Keratinocyte (primary cell): Measurements from ENCODE around the gene MPZL1. TPM values are rescaled to one million over a fixed set of nuclear protein-coding genes. Genes with fewer than 3 reads are reported as not detected.

Experiments
- DNase-seq: peaks from one replicate; pipeline ENCODE4 v3.0.0-alpha.2; 2011; ENCODE audit warnings: low read depth, missing footprints, low spot score
- FAIRE-seq: peaks from 2 replicates; lab custom pipeline; 2011; peaks lifted over from hg19 to GRCh38; lab: Jason Lieb, UNC
- H2AFZ ChIP-seq: 2 replicates; pipeline ENCODE4 v1.6.0; 2012; ENCODE audit warnings: low read length, control low read depth, inconsistent platforms; ENCODE audit not compliant: control insufficient read depth
- H3K27ac ChIP-seq: 2 replicates; pipeline ENCODE4 v1.5.1; 2011; ENCODE audit warnings: low read length; ENCODE audit not compliant: control insufficient read depth, insufficient read depth
- H3K27me3 ChIP-seq: 3 replicates; pipeline ENCODE4 v1.6.0; 2011; ENCODE audit warnings: low read length; ENCODE audit not compliant: control insufficient read depth, insufficient read depth; ENCODE audit errors: extremely low read depth
- H3K36me3 ChIP-seq, 2 experiments: 2 replicates in 1 of 2; 3 replicates in 1 of 2; pipeline ENCODE4 v1.5.1; 2011; ENCODE audit warnings: low read length in 2 of 2, mild to moderate bottlenecking in 1 of 2; ENCODE audit not compliant: control insufficient read depth in 2 of 2, insufficient read depth in 2 of 2; ENCODE audit errors: extremely low read depth in 1 of 2
- H3K4me1 ChIP-seq: 3 replicates; pipeline ENCODE4 v1.5.1; 2011; ENCODE audit warnings: low read length; ENCODE audit not compliant: control insufficient read depth, insufficient read depth; ENCODE audit errors: extremely low read depth
- H3K4me2 ChIP-seq: 3 replicates; pipeline ENCODE4 v1.6.0; 2011; ENCODE audit warnings: low read depth, low read length; ENCODE audit not compliant: control insufficient read depth, insufficient read depth; ENCODE audit errors: extremely low read depth
- H3K4me3 ChIP-seq, 3 experiments: fragments of 200-600 bp in 1 of 3; sonication (generic) in 1 of 3; 2 replicates in 2 of 3; 3 replicates in 1 of 3; pipeline ENCODE4 v1.5.1; 2011 to 2016; ENCODE audit warnings: low read length in 3 of 3, mild to moderate bottlenecking in 3 of 3, control low read depth in 2 of 3, inconsistent platforms in 1 of 3, low read depth in 1 of 3, mixed read lengths in 1 of 3, mixed run types in 1 of 3, moderate library complexity in 1 of 3; ENCODE audit not compliant: control insufficient read depth in 2 of 3, insufficient read depth in 2 of 3; ENCODE audit errors: extremely low read depth in 1 of 3
- H3K79me2 ChIP-seq: 2 replicates; pipeline ENCODE4 v1.6.0; 2012; ENCODE audit warnings: low read length; ENCODE audit not compliant: control insufficient read depth, insufficient read depth
- H3K9ac ChIP-seq: 3 replicates; pipeline ENCODE4 v1.6.0; 2011; ENCODE audit warnings: low read length; ENCODE audit not compliant: control insufficient read depth, insufficient read depth; ENCODE audit errors: extremely low read depth
- H3K9me1 ChIP-seq: 3 replicates; pipeline ENCODE4 v1.6.0; 2011; ENCODE audit warnings: low read length; ENCODE audit not compliant: control insufficient read depth, insufficient read depth; ENCODE audit errors: extremely low read depth
- H3K9me3 ChIP-seq: 2 replicates; pipeline ENCODE4 v1.5.1; 2012; ENCODE audit warnings: low read depth, low read length; ENCODE audit not compliant: control insufficient read depth
- H4K20me1 ChIP-seq: 3 replicates; pipeline ENCODE4 v1.6.0; 2011; ENCODE audit warnings: low read length; ENCODE audit not compliant: control insufficient read depth, insufficient read depth; ENCODE audit errors: extremely low read depth
- EZH2 ChIP-seq: IDR thresholded peaks from one replicate; pipeline ENCODE4 v1.6.1; 2012; ENCODE audit warnings: inconsistent platforms, mild to moderate bottlenecking, low read length, moderate library complexity
- dilution Hi-C: fragments of 300-500 bp; cut with MboI; formaldehyde crosslinking; loops from one replicate; pipeline ENCODE4 v1.7.0; 2020; ENCODE audit warnings: low sequenced_read_pairs; ENCODE audit not compliant: extremely low pct_ligation_motif_present
- polyA plus RNA-seq, 5 experiments: library from polyadenylated mRNA; depleted of rRNA in 3 of 5; stranded (reverse) in 3 of 5; stranded (forward) in 1 of 5; unstranded in 1 of 5; fragments of >200 nt; gene quantifications; 1 replicate in 1 of 5; 2 replicates in 3 of 5; 3 replicates in 1 of 5; pipeline versions ENCODE4 v1.2.1 to v1.2.3, GENCODE V29; 2011 to 2012; ENCODE audit warnings: missing spikeins in 2 of 5, low read depth in 1 of 5, low replicate concordance in 1 of 5
- TF ChIP-seq, protein P1 (sequence below), 3 experiments: IDR thresholded peaks in 1 of 3; conservative IDR thresholded peaks in 1 of 3; optimal IDR thresholded peaks in 1 of 3; 2 replicates in 2 of 3; 3 replicates in 1 of 3; pipeline versions ENCODE3 to v1.5.1; 2011; ENCODE audit warnings: low read length in 3 of 3, mild to moderate bottlenecking in 3 of 3, moderate library complexity in 2 of 3, control low read depth in 1 of 3, inconsistent platforms in 1 of 3; ENCODE audit not compliant: insufficient read depth in 2 of 3; ENCODE audit errors: extremely low read depth in 1 of 3

MPZL1 gene
- polyA plus RNA-seq, 1 donor (not counting 4 experiments of a cell fraction or from before 2014, with no cell fraction given) = 195 TPM

DNA sequence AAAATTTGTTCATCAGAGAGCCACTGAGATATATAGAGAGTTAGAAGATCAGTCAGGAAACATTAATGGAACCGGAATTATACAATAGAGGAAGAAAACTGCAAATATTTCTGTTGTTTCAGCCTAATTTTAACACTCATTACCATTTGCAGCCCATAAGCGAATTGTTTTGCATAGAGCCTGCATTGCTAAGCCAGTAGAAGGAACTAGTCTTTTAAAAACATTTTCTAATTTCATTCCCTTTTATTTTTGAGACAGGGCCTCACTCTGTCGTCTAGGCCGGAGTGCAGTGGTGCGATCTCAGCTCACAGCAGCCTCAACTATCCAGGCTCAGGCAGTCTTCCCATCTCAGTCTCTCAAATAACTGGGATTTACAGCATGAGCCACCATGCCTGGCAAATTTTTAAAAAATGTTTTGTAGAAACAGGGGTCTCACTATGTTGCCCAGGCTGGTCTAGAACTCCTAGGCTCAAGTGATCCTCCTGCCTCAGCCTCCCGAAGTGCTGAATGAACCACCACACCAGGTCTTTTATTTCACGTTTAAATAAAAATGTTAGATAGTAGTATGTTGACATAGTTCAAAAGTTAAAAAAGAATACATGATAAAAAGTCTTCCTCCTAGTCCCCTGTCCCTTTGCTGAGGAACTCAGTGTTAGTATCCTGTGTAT, 25.3 kb downstream of the MPZL1 start:
- Histone ChIP-seq H3K4me3 (no peak overlapping the region), H4K20me1 (no peaks in the 10 kb centered on the region), H3K79me2 (peaks cover 90% of the 10 kb centered on the region), H3K36me3 (no peaks in the 10 kb centered on the region), H3K9me1 (no peaks in the 10 kb centered on the region), H3K9me3 (no peaks in the 10 kb centered on the region), H3K4me1 (peaks cover 16% of the 10 kb centered on the region), H3K4me2 (no peak overlapping the region), H2AFZ (no peak overlapping the region), H3K27ac (no peak overlapping the region), H3K27me3 (no peaks in the 10 kb centered on the region), H3K9ac (no peak overlapping the region)
- DNase-seq (no peak), FAIRE-seq (no peak)
- TF ChIP-seq, protein P1, sequence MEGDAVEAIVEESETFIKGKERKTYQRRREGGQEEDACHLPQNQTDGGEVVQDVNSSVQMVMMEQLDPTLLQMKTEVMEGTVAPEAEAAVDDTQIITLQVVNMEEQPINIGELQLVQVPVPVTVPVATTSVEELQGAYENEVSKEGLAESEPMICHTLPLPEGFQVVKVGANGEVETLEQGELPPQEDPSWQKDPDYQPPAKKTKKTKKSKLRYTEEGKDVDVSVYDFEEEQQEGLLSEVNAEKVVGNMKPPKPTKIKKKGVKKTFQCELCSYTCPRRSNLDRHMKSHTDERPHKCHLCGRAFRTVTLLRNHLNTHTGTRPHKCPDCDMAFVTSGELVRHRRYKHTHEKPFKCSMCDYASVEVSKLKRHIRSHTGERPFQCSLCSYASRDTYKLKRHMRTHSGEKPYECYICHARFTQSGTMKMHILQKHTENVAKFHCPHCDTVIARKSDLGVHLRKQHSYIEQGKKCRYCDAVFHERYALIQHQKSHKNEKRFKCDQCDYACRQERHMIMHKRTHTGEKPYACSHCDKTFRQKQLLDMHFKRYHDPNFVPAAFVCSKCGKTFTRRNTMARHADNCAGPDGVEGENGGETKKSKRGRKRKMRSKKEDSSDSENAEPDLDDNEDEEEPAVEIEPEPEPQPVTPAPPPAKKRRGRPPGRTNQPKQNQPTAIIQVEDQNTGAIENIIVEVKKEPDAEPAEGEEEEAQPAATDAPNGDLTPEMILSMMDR (optimal IDR thresholded peaks at IDR 0.05 in 1 of 3, IDR thresholded peaks at IDR 0.05 in 1 of 3, conservative IDR thresholded peaks at IDR 0.05 in 1 of 3; ENCODE audit: extremely low read depth in 1 of 3, insufficient read depth in 2 of 3, low read length in 3 of 3) = no peak
- TF ChIP-seq EZH2 = no peak
- dilution Hi-C loops = no loop called here

- H3K9me3 ChIP-seq = no peaks in the 10 kb centered on the region
- no peaks in the 10 kb centered on the region for H3K9me1 ChIP-seq
- no peaks in the 10 kb centered on the region for H3K36me3 ChIP-seq
- peaks cover 25% of the 10 kb centered on the region for H3K4me1 ChIP-seq
- no peak overlapping the region for H3K9ac ChIP-seq
- no peak overlapping the region for H2AFZ ChIP-seq
- no peak for TF ChIP-seq EZH2
- TF ChIP-seq, protein P1 (optimal IDR thresholded peaks at IDR 0.05 in 1 of 3, IDR thresholded peaks at IDR 0.05 in 1 of 3, conservative IDR thresholded peaks at IDR 0.05 in 1 of 3; ENCODE audit: extremely low read depth in 1 of 3, insufficient read depth in 2 of 3, low read length in 3 of 3) = no peak
- H4K20me1 ChIP-seq = no peaks in the 10 kb centered on the region
- no peaks in the 10 kb centered on the region for H3K27me3 ChIP-seq
- dilution Hi-C loops = no loop called here
- no peak overlapping the region for H3K4me3 ChIP-seq
- H3K27ac ChIP-seq = no peak overlapping the region
- peaks cover 81% of the 10 kb centered on the region for H3K79me2 ChIP-seq
- no peak for FAIRE-seq
- H3K4me2 ChIP-seq = no peak overlapping the region
- no peak for DNase-seq
Observed at GRCh38 chr1:167747988-167748387, 26.2 kb downstream of the MPZL1 start.
